ENCODE measurements around the gene ZACN. TPM values are rescaled to one million over a fixed set of nuclear protein-coding genes. Genes with fewer than 3 reads are reported as not detected.
A peak's percentile ranks its signal among the peaks of the same experiment; 100 is the strongest.

Gene ZACN
- total RNA-seq, 1 donor from 2014 or later = not detected

DNA sequence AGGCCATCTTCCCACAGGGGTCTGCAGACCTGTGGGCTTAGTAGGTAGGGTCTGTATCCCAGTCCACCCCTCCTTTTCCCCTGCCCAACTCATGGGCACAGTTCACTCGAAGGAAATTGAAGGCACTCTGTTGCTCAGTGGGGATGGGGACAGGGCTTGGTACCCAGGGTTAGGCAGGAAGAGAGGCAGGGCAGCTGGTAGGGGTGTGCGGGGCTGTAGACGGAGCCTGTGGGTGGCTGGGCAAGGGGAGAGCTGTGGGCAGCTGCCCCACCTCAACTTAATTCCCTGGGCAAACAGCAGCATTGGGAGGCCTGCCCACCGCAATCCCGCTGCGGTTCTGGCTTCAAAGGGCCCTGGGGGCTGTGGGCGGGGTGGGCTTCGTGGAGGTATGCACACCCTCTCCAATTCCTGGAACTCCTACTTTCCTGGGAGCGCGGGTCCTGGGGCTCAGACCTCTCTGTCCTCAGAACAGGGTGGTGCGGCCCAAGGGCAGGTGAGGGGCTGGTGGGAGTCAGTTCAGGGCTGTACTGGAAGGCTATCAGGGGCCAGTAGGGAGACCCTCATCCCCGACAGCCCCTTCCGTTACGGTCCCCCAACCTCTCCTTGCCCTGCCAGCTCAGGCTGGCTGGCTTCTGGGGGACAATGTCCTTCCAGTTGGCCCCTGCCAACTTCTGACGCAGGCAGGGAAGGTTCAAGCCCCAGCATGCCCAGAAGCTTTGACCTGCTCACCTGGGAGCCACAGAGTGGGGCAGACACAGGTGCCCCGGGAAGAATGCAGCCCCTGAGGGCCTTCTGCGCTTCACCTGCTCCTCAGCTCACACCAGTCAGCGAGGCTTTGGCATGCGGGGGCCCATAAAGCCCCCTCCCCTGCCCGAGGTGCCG, 53.0 kb downstream of the ZACN start:
- no peaks in the 10 kb centered on the region for H3K36me3 ChIP-seq
- TF ChIP-seq EZH2phosphoT487 (IDR thresholded peaks at IDR 0.05) = no peak
- no peak for TF ChIP-seq EZH2 (IDR thresholded peaks at IDR 0.05)
- TF ChIP-seq, protein P1, sequence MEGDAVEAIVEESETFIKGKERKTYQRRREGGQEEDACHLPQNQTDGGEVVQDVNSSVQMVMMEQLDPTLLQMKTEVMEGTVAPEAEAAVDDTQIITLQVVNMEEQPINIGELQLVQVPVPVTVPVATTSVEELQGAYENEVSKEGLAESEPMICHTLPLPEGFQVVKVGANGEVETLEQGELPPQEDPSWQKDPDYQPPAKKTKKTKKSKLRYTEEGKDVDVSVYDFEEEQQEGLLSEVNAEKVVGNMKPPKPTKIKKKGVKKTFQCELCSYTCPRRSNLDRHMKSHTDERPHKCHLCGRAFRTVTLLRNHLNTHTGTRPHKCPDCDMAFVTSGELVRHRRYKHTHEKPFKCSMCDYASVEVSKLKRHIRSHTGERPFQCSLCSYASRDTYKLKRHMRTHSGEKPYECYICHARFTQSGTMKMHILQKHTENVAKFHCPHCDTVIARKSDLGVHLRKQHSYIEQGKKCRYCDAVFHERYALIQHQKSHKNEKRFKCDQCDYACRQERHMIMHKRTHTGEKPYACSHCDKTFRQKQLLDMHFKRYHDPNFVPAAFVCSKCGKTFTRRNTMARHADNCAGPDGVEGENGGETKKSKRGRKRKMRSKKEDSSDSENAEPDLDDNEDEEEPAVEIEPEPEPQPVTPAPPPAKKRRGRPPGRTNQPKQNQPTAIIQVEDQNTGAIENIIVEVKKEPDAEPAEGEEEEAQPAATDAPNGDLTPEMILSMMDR (IDR thresholded peaks at IDR 0.05) = no peak

More for the DNA sequence above, 53.0 kb downstream of the ZACN start:
- Mint-ChIP-seq H3K4me3 (no peak overlapping the region), H3K9me3 (no peaks in the 10 kb centered on the region), H3K27me3 (ENCODE audit: insufficient read depth, low read depth) (peaks cover 18% of the 10 kb centered on the region), H3K4me1 (peaks cover 34% of the 10 kb centered on the region), H3K27ac (peak overlapping the region; percentile 51), H3K36me3 (no peaks in the 10 kb centered on the region)
- Histone ChIP-seq H4K20me1 (ENCODE audit: low read depth) (peaks cover 7% of the 10 kb centered on the region), H3F3A (ENCODE audit: low read depth) (peaks cover 39% of the 10 kb centered on the region), H2AFZ (replicated peaks) (no peak overlapping the region), H3K27ac (no peak overlapping the region), H3K9ac (no peak overlapping the region), H3K4me2 (peak overlapping the region; percentile 77), H3K4me3 (peak overlapping the region; percentile 35), H3K9me3 (ENCODE audit: low read depth) (no peaks in the 10 kb centered on the region), H3K4me1 (peaks cover 58% of the 10 kb centered on the region), H3K79me2 (ENCODE audit: low read depth) (no peaks in the 10 kb centered on the region), H3K27me3 (peaks cover 73% of the 10 kb centered on the region)
- no peak for DNase-seq (ENCODE audit: low spot score)

Small RNA genes lying within 50 kb of the gene (microRNA-seq; reads per million reads assigned to microRNA genes)
- 0.73 reads per million for gene MIR6868

Small RNA genes lying within 50 kb of the gene (small RNA-seq; reads per million reads assigned to genes)
- not detected for gene MIR6868

Other genes starting within 250 kb of the ZACN start
- gene UNC13D, start 234.8 kb upstream of the ZACN start, total RNA-seq (ENCODE audit: low replicate concordance) = 0.09 and 0.96 TPM in 2 replicates
- gene WBP2, start 223.8 kb upstream of the ZACN start, total RNA-seq (ENCODE audit: low replicate concordance) = 20.9 and 23.8 TPM in 2 replicates
- gene TRIM47, start 200.6 kb upstream of the ZACN start, total RNA-seq (ENCODE audit: low replicate concordance) = 0.90 and 1.3 TPM in 2 replicates
- gene TRIM65, start 182.2 kb upstream of the ZACN start, total RNA-seq (ENCODE audit: low replicate concordance) = 17.2 and 36.3 TPM in 2 replicates
- gene MRPL38, start 174.3 kb upstream of the ZACN start, total RNA-seq (ENCODE audit: low replicate concordance) = 26.8 and 57.4 TPM in 2 replicates
- gene FBF1, start 138.1 kb upstream of the ZACN start, total RNA-seq (ENCODE audit: low replicate concordance) = 11.2 and 31.4 TPM in 2 replicates
- gene ACOX1, start 100.0 kb upstream of the ZACN start, total RNA-seq (ENCODE audit: low replicate concordance) = 9.7 and 12.2 TPM in 2 replicates
- 5.9 and 9.4 TPM in 2 replicates for gene TEN1, start 99.9 kb upstream of the ZACN start, total RNA-seq (ENCODE audit: low replicate concordance)
- 3.0 and 6.8 TPM in 2 replicates for gene CDK3, start 78.3 kb upstream of the ZACN start, total RNA-seq (ENCODE audit: low replicate concordance)
- not detected in 2 replicates for gene EVPL, start 51.9 kb upstream of the ZACN start, total RNA-seq (ENCODE audit: low replicate concordance)
- gene SRP68, start 6.7 kb upstream of the ZACN start, total RNA-seq (ENCODE audit: low replicate concordance) = 31.7 and 32.8 TPM in 2 replicates
- gene GALR2, start 4.4 kb upstream of the ZACN start, total RNA-seq (ENCODE audit: low replicate concordance) = not detected in 2 replicates
- gene EXOC7, start 24.6 kb downstream of the ZACN start, total RNA-seq (ENCODE audit: low replicate concordance) = 64.3 and 72.8 TPM in 2 replicates
- gene FOXJ1, start 62.1 kb downstream of the ZACN start, total RNA-seq (ENCODE audit: low replicate concordance) = 0.49 and 1.7 TPM in 2 replicates
- gene RNF157, start 161.3 kb downstream of the ZACN start, total RNA-seq (ENCODE audit: low replicate concordance) = 18.5 and 21.0 TPM in 2 replicates
- 4.2 and 10.7 TPM in 2 replicates for gene UBALD2, start 186.2 kb downstream of the ZACN start, total RNA-seq (ENCODE audit: low replicate concordance)
- gene QRICH2, start 229.1 kb downstream of the ZACN start, total RNA-seq (ENCODE audit: low replicate concordance) = 1.7 and 2.3 TPM in 2 replicates

All from neural progenitor cell (in vitro differentiated cells).